Activated CD4-positive, alpha-beta T cell treated with anti-CD3 and anti-CD28 coated beads for 48 hours (primary cell): ENCODE measurements around the gene PDE1C.
"Not testable (repeated sequence)": the region's sequence is repeated elsewhere in the genome, so short reads cannot be mapped to it uniquely, and the experiment has no call there.

Experiments used
- DNase-seq: peaks from one replicate; pipeline ENCODE4 v3.0.0-alpha.2; 2020

Gene PDE1C

GRCh38 chr7:31887006-31887405, 183.2 kb downstream of the PDE1C start:
- DNase-seq = no peak

GRCh38 chr7:31885171-31885570, 185.0 kb downstream of the PDE1C start:
- DNase-seq = no peak

GRCh38 chr7:31883761-31884164, 186.4 kb downstream of the PDE1C start:
- no peak for DNase-seq

GRCh38 chr7:31882187-31882586, 188.0 kb downstream of the PDE1C start:
- DNase-seq = no peak

GRCh38 chr7:31878875-31879274, 191.3 kb downstream of the PDE1C start:
- no peak for DNase-seq

- DNase-seq = no peak
Observed at GRCh38 chr7:31875424-31875823, 194.8 kb downstream of the PDE1C start.

GRCh38 chr7:31874631-31875386, 195.4 kb downstream of the PDE1C start:
- DNase-seq = no peak

- DNase-seq = no peak
Observed at GRCh38 chr7:31873816-31874597, 196.2 kb downstream of the PDE1C start.

- no peak for DNase-seq
Observed at GRCh38 chr7:31872545-31873370, 197.4 kb downstream of the PDE1C start.

- no peak for DNase-seq
Observed at GRCh38 chr7:31864646-31865045, 205.6 kb downstream of the PDE1C start.

- DNase-seq = no peak
Observed at GRCh38 chr7:31860925-31861324, 209.3 kb downstream of the PDE1C start.

- no peak for DNase-seq
Observed at GRCh38 chr7:31858055-31858454, 212.2 kb downstream of the PDE1C start.

- DNase-seq = no peak
Observed at GRCh38 chr7:31857172-31857571, 213.0 kb downstream of the PDE1C start.

- no peak for DNase-seq
Observed at GRCh38 chr7:31856337-31856736, 213.9 kb downstream of the PDE1C start.

GRCh38 chr7:31855530-31855929, 214.7 kb downstream of the PDE1C start:
- no peak for DNase-seq

GRCh38 chr7:31853380-31853779, 216.8 kb downstream of the PDE1C start:
- no peak for DNase-seq

- DNase-seq = no peak
Observed at GRCh38 chr7:31852462-31852861, 217.7 kb downstream of the PDE1C start.

GRCh38 chr7:31851119-31851518, 219.1 kb downstream of the PDE1C start:
- DNase-seq = no peak

- no peak for DNase-seq
Observed at GRCh38 chr7:31850601-31851000, 219.6 kb downstream of the PDE1C start.

- DNase-seq = no peak
Observed at GRCh38 chr7:31850066-31850465, 220.1 kb downstream of the PDE1C start.

- DNase-seq = no peak
Observed at GRCh38 chr7:31835471-31835870, 234.7 kb downstream of the PDE1C start.

GRCh38 chr7:31833625-31834024, 236.6 kb downstream of the PDE1C start:
- not testable (repeated sequence) for DNase-seq

GRCh38 chr7:31828520-31828919, 241.7 kb downstream of the PDE1C start:
- DNase-seq = no peak
